ENCODE results near the gene PPIP5K2.
A peak's percentile ranks its signal among the peaks of the same experiment; 100 is the strongest.
"Not testable (repeated sequence)": the region's sequence is repeated elsewhere in the genome, so short reads cannot be mapped to it uniquely, and the experiment has no call there.

The PPIP5K2 gene

GRCh38 chr5:103119765-103120606, at the start of gene PPIP5K2, which contains the start of gene GIN1:
Gene PPIP5K2 (plus strand): TSS chr5:103120301. CDS start chr5:103129590, 9,289 bp downstream.
Gene GIN1 (minus strand): TSS chr5:103120138. CDS start chr5:103108707, 11,431 bp downstream.
- DNase-seq = peak; percentile 99

- DNase-seq = not testable (repeated sequence)
Measured at GRCh38 chr5:103073500-103073899, 46.6 kb upstream of the PPIP5K2 start.

- no peak for DNase-seq
Measured at GRCh38 chr5:103075442-103075841, 44.7 kb upstream of the PPIP5K2 start.

- DNase-seq = no peak
Measured at GRCh38 chr5:103079796-103080195, 40.3 kb upstream of the PPIP5K2 start.

- no peak for DNase-seq
Measured at GRCh38 chr5:103086547-103086946, 33.6 kb upstream of the PPIP5K2 start.

- DNase-seq = no peak
Measured at GRCh38 chr5:103089272-103089671, 30.8 kb upstream of the PPIP5K2 start.

GRCh38 chr5:103090791-103091190, 29.3 kb upstream of the PPIP5K2 start:
- no peak for DNase-seq

GRCh38 chr5:103092676-103093075, 27.4 kb upstream of the PPIP5K2 start:
- no peak for DNase-seq

- DNase-seq = no peak
Measured at GRCh38 chr5:103093727-103094126, 26.4 kb upstream of the PPIP5K2 start.

- DNase-seq = no peak
Measured at GRCh38 chr5:103094737-103095136, 25.4 kb upstream of the PPIP5K2 start.

- DNase-seq = no peak
Measured at GRCh38 chr5:103098993-103099392, 21.1 kb upstream of the PPIP5K2 start.

GRCh38 chr5:103101079-103101750, 18.9 kb upstream of the PPIP5K2 start:
- no peak for DNase-seq

GRCh38 chr5:103102234-103102633, 17.9 kb upstream of the PPIP5K2 start:
- DNase-seq = no peak

GRCh38 chr5:103108086-103108485, 12.0 kb upstream of the PPIP5K2 start:
- DNase-seq = no peak

GRCh38 chr5:103109277-103109676, 10.8 kb upstream of the PPIP5K2 start:
- DNase-seq = no peak

- no peak for DNase-seq
Measured at GRCh38 chr5:103110403-103110802, 9.7 kb upstream of the PPIP5K2 start.

- peak; percentile 11 for DNase-seq
Measured at GRCh38 chr5:103111468-103111867, 8.6 kb upstream of the PPIP5K2 start.

GRCh38 chr5:103112910-103113309, 7.2 kb upstream of the PPIP5K2 start:
- no peak for DNase-seq

GRCh38 chr5:103114440-103114839, 5.7 kb upstream of the PPIP5K2 start:
- no peak for DNase-seq

- DNase-seq = no peak
Measured at GRCh38 chr5:103117471-103117991, 2.6 kb upstream of the PPIP5K2 start.

GRCh38 chr5:103119070-103119764, 884 bp upstream of the PPIP5K2 start:
- DNase-seq = no peak

- DNase-seq = peak; percentile 32
Measured at GRCh38 chr5:103120607-103121200, 603 bp downstream of the PPIP5K2 start.

GRCh38 chr5:103122242-103122641, 2.1 kb downstream of the PPIP5K2 start:
- DNase-seq = no peak
